OCI-LY7 (cell line): Measurements from ENCODE around the gene EP300.

Experiments used
- CTCF ChIP-seq: fragments of 200-600 bp; sonication (generic); conservative IDR thresholded peaks from 2 replicates; pipeline ENCODE4 v1.5.1; 2014; ENCODE audit warnings: mild to moderate bottlenecking, antibody characterized with exemption, low read length, moderate library complexity, mixed read lengths
- EZH2phosphoT487 ChIP-seq: fragments of 200-600 bp; sonication (generic); IDR thresholded peaks from 2 replicates; pipeline ENCODE4 v1.6.1; 2018; ENCODE audit warnings: low read depth, borderline replicate concordance, mild to moderate bottlenecking, mixed run types, antibody characterized with exemption, low read length, moderate library complexity, mixed read lengths

- TF ChIP-seq CTCF (no peak), EZH2phosphoT487 (no peak)
These were observed 6.5 kb upstream of the EP300 start for GRCh38 chr22:41085842-41086241.
